22Rv1 (cell line): ENCODE measurements around the gene P2RY8.

ENCODE experiments used
- CTCF ChIP-seq: fragments of 450-650 bp; IDR thresholded peaks from 2 replicates; pipeline ENCODE4 v1.5.1; 2017; ENCODE audit warnings: mild to moderate bottlenecking
- ZFX ChIP-seq: fragments of 450-650 bp; IDR thresholded peaks from 2 replicates; pipeline ENCODE4 v1.6.1; 2017; ENCODE audit warnings: antibody characterized with exemption, borderline replicate concordance

GRCh38 chrX:1534301-1535168, 2.5 kb downstream of the P2RY8 start:
- TF ChIP-seq CTCF (no peak), ZFX (no peak)
